Middle frontal gyrus (tissue), 1 donor: Measurements from ENCODE around the gene IPPK.
A peak's percentile ranks its signal among the peaks of the same experiment; 100 is the strongest.
"Not testable (repeated sequence)": the region's sequence is repeated elsewhere in the genome, so short reads cannot be mapped to it uniquely, and the experiment has no call there.

Source experiments
- DNase-seq: peaks from one replicate; pipeline ENCODE4 v3.0.0-alpha.2; 2015; ENCODE audit warnings: low spot score; ENCODE audit errors: extremely low spot score

IPPK gene

GRCh38 chr9:92638621-92639101 is 31.3 kb downstream of the IPPK start:
- no peak for DNase-seq

GRCh38 chr9:92637886-92638620 is 31.9 kb downstream of the IPPK start:
- no peak for DNase-seq

DNA sequence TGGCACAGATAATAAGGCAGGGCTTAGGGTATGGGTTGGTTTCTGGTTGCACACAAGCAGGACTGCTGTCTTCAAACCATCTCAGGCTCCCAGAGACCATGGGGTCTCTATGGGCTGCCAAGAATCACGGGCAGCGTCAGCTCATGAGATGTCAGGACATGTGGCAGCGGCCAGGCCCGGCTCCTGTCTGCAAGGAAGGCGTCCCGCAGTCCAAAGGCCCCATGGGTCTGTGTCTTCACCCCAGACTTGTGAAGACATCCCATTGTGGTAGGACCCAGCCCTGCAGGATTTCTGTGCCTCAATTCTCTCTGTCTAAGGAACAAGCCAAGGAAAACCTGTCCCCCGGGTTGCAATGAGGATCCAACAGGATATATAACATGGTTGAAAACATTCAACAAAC is 32.6 kb downstream of the IPPK start:
- DNase-seq, result no peak

- no peak for DNase-seq
These were observed 33.3 kb downstream of the IPPK start for GRCh38 chr9:92636627-92637026.

- no peak for DNase-seq
These were observed 34.2 kb downstream of the IPPK start for GRCh38 chr9:92635760-92636159.

DNA sequence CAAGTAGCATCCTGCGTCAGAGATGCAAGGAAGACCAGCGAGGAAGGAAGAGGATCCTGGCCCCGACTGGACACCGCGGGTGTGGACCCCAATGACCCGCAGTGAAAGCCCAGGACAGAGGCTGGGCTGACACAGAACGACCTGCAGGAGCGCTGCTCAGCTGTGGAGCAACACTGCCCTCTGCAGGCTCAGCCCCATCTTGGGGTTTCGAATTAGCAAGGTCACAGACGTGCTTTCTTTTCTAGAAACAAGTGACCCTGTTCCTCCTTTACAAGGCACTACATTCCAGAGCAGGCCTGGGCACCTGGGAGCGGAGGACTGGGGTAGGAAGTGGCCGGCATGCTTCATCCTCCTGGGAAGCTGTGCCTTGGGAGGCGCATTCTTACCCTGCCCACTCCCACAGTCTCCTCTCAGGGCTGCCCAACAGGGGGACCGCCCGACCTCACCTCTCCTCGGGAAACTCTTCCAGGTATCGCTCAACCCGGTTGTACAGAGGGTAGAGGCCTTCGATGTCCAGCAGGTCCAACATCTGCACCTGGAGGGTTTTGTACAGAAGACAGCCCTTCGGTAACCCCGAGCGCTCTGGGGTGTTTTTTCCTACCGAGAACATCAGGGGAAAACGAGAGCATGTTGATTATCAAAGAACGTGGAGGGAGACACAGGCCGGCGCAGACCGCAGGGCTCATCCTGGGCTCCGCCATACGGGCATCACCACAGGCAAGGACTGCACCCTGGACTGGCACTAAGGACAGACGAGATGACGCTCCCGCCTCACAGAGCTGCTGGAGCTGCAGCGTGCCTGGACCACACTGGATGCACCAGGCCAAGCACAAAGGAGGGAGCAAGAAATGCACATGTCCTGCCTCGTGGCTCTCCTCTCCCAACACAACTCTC is 35.0 kb downstream of the IPPK start:
- DNase-seq, result peak; percentile 21

- DNase-seq, result no peak
These were observed 36.2 kb downstream of the IPPK start for GRCh38 chr9:92633614-92634278.

DNA sequence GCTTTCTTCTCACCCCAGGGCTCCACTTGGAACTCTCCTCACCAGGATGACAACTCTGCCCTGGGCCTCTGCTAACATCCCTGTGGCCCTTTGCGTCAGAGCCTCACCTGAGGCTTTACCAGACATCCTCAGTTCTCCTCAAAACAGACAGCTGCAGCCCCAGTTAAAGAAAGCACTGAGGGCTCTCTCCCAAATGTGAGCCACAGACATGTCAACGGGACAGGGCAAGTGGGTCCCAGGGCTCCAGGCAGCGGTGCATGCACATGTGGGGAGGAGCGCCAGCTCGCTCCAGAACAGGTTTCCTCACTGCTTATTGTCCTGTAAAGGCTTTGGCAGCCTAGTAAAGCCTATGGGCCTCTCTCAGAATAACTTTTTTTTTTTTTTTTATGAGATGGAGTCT is 37.3 kb downstream of the IPPK start:
- DNase-seq, result no peak

- DNase-seq, result no peak
These were observed 38.2 kb downstream of the IPPK start for GRCh38 chr9:92631452-92632343.

GRCh38 chr9:92627651-92628050 is 42.3 kb downstream of the IPPK start:
- DNase-seq, result no peak

DNA sequence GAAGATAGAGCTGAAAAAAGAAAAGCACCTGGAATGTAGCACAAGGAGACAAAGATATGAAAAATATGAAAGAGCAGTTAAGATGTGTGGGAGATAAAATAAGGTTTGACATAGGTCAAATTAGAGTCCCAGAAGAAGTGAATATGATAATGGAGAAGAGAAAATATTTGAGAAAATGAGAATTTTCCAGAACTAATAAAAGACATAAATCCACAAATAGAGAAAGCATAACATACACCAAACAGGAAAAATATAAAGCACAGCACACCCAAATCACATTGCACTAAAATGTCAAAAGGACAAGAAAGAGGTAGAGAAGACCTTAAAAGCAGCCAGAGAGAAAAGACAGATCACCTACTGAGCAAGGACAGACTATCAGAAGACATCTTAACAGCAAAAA is 43.4 kb downstream of the IPPK start:
- DNase-seq, result no peak

DNA sequence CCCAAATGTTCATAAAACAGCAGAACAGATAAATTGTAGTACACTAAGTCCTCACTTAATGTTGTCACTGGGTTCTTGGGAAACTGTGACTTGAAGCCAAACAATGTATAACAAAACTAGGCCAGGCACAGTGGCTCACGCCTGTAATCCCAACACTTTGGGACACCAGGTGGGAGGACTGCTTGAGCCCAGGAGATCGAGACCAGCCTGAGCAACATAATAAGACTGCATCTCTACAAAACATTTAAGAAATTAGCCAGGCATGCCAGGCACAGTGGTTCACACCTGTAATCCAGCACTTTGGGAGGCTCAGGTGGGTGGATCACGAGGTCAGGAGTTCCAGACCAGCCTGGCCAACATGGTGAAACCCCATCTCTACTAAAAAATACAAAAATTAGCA is 46.0 kb downstream of the IPPK start:
- DNase-seq, result not testable (repeated sequence)

DNA sequence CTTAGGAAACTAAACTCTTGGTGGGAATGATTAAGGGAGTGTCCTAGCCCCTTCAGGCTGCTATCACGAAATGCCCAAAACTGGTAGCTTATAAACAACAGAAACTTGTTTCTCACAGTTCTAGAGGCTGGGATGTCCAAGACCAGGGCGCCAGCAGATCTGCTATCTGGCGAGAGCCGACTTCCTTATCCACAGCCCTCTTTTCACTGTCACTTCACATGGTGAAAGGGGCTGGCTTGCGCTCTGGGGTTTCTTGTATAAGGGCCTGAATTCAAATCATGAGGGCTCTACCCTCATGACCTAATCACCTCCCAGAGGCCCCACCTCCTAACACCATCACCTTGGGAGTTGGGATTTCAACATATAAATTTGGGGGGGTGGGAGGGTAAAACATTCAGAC is 49.1 kb downstream of the IPPK start:
- DNase-seq, result no peak

DNA sequence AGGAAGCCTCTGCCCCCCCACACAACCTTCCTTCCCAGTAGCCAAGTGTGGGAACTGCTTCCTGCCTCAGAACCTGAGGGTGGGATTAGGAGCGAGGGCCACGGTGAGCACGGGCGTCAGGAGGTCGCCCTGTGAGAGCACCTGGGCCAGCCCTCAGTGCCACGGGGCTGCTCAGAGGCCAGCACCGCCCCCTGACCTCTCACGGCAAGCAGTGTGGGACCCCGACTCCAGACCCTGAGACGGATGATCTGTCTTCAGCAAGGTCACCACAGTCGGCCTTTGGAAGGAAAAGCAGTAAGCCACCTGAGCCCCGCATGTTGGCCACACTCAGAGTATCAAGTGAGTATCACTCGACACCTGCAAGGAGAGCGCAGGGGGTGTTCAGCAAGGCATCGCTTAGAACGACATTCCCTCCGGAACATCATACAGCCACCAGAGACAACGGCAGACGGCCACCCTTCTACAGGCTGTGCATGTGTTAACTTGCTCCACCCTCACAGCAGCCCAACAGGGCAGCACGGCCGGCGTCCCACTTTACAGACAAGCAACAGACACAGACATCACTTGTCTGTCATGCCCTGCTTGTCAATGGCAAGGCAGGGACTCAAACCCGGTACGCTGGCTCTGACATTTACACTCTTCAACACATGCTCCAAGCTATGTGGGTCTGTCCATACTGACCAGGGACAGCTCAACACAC is 50.2 kb downstream of the IPPK start:
- no peak for DNase-seq

- DNase-seq, result no peak
These were observed 51.2 kb downstream of the IPPK start for GRCh38 chr9:92618633-92619225.

GRCh38 chr9:92617951-92618510 is 51.9 kb downstream of the IPPK start:
- no peak for DNase-seq

- no peak for DNase-seq
These were observed 52.6 kb downstream of the IPPK start for GRCh38 chr9:92617195-92617813.

GRCh38 chr9:92616655-92617111 is 53.2 kb downstream of the IPPK start:
- no peak for DNase-seq

- DNase-seq, result no peak
These were observed 53.7 kb downstream of the IPPK start for GRCh38 chr9:92616199-92616641.
